GM18508 (cell line): Measurements from ENCODE around the gene AHNAK2.
"Not testable (repeated sequence)": the region's sequence is repeated elsewhere in the genome, so short reads cannot be mapped to it uniquely, and the experiment has no call there.

Experiments used
- ATAC-seq: cut with Tn5 transposase; IDR thresholded peaks from one replicate; pipeline ENCODE4 v1.9.1; 2021; ENCODE audit warnings: moderate number of reproducible peaks; ENCODE audit not compliant: insufficient read depth, unreplicated experiment

AHNAK2 gene

DNA sequence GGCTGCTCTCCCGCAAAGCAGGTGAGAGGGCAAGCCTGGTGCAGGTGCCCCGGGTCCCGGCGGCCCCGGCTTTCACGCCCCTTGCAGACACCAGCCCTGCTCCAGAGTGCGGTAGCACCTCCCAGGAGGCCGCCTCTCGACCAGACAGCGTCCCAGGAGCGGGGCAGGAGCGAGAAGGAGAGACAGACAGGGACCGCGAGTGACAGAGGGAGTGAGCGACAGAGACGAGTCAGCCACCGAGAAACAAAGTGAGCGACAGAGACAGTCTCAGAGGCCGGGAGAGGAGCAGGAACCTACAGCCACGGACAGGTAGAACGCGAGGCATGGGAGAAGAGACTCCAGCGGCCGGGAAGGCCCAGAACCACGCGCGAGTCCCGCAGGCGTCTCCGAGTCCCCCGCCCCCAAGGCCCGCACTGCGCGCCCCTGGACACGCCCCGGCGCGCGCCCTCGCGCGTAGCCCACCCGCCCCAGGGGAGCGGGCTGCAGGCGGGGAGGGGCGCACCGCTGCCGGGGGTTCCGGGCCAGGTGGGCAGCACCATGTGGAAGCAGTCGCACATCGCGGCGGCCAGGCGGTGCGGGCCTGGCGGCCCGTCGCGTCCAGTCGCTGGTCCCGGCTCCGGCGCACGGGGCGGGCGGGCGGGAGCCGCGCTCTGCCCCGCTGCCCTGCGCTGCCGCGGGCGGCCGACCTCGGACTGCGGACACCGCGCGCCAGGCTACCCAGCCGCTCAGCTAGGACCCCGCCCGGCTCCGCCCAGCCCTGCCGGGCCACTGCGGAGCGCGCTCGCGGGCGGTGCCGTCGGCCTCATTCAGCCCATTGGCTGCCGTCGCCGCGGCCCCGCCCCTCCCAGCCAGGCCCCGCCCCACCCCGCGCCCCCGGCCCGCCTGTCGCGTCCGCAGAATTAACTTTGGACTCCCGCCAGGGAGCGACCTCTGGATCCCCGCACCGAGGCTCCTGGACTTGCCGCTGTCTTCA lies at the start of gene AHNAK2:
Gene AHNAK2, minus strand, starts transcription at position 694 of the 973 bp plus-strand sequence. Its CDS starts 137 bp downstream, at position 557.
- ATAC-seq: no peak

DNA sequence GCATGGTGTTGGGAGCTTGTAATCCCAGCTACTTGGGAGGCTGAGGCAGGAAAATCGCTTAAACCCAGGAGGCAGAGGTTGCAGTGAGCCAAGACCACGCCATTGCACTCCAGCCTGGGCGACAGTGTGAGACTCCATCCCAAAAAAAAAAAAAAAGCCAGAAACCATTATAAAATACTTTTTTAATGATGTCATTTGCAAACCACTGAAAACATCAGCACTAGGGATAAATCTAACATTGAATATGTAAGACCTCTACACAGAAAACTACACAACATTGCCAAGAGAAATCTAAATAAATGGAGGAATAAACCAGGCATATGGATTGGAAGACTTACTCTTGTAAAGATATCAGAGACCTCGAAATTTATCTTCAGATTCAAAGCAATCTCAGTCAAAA lies 49.5 kb upstream of the AHNAK2 start:
- not testable (repeated sequence) for ATAC-seq

DNA sequence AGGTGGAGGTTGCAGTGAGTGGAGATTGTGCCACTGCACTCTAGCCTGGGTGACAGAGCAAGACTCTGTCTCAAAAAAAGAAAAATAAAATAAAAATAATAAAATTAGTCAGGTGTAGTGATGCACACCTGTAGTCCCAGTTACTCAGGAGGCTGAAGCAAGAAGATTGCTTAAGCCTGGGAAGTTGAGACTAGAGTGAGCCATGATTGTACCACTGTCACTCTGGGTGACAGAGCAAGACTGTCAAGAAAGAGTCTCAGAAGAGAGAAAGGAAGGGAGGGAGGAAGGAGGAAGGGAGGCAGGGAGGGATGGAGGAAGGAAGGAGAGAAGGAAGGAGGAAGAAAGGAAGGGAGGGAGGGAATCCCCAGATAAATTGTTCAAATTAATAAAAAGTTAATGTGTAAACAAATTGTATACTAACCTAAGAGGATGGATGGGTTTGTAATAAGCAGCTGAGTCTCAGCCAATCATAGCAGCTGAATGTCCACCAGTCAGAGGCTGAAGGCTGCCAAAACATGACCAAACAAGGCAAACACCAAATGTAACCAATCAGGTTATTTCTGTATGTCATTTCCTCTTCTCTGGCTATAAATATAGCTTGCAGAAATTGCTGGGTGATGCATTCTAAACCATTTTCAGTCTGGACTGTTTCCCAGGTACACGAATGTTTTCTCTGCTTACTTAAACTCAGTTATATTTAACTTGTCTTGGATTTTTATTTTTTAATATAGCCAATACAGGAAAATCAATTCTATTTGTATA lies 48.8 kb upstream of the AHNAK2 start:
- ATAC-seq: no peak

DNA sequence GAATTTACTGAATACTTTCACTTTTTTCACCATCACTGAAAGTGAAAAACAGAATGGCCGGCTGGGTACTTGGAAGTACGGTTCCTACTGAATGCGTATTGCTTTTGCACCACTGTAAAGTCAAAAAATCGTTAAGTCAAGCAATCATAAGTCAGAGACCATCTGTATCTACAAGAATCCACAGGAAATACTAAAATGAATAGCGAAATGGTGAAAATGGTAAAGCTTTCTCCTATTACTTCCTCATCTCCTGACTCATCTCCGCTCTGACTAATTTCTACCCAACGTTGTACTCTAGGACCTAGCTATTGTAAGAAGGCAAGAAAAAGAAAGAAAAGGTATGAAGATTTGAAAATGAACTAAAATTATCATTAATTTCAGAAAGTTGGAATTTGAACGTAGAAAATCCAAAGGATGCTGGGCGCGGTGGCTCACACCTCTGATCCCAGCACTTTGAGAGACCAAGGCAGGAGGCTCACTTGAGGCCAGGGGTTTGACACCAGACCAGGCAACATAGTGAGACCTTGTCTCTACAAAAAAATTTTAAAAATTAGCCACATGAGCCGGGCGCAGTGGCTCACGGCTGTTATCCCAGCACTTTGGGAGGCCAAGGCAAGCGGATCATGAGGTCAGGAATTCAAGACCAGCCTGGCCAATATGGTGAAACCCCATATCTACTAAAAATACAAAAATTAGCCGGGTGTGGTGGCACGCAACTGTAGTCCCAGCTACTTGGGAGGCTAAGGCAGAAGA lies 48.0 kb upstream of the AHNAK2 start:
- no peak for ATAC-seq

DNA sequence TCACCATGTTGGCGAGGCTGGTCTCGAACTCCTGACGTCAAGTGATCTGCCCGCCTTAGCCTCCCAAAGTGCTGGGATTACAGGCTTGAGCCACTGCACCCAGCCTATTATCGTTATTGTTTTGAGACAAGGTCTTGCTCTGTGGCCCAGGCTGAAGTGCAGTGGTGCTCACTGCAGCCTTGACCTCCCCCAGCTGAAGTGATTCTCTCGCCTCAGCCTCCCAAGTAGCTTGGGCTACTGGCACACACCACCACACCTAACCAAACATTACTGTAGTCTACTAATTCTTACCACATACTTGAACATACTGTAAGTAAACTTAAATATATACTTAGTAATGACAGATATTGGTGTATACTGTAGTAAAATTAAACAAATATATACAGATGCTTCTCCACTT lies 47.3 kb upstream of the AHNAK2 start:
- no peak for ATAC-seq

DNA sequence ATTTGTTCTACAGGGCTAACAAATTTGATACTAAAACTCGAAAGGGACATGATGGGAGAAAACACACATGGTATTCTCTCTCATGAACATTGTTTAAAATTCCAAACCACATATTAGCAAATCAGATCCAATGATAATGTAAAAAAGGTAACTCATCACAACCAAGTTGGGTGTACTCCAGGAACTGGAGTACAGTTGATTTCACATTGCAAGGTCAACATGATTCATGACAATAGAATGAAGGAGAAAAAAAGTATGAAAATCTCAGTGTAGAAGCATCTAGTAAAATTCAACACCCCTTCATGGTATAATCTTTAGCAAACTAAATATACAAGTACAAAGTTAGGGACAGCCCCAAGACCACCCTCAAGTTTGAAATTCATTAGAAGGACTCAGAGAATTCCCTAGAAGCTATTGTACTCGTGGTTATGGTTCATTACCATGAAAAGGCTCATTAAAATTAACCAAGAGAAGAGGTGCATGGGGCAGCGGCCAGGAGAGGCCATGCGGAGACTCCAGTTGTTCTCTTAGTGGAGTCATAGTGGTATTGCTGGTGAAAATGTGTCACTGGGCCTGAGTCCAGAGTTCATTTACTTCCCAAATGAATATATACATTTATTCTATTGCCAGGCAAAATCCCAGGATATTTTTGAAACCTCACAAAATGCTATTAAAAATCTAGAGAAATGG lies 45.8 kb upstream of the AHNAK2 start:
- no peak for ATAC-seq

DNA sequence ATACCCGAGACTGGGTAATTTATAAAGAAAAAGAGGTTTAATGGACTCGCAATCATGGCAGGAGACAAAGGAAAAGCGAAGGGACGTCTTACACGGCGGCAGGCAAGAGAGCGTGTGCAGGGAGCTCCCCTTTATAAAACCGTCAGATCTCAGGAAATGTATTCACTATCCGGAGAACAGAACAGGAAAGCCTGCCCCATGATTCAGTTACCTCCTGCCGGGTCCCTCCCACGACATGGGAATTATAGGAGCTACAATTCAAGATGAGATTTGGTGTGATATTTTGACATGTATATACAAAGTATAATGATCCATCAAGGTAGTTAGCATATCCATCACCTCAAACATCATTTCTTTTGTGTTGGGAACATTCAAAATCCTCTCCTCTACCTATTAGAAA lies 45.0 kb upstream of the AHNAK2 start:
- ATAC-seq: no peak

DNA sequence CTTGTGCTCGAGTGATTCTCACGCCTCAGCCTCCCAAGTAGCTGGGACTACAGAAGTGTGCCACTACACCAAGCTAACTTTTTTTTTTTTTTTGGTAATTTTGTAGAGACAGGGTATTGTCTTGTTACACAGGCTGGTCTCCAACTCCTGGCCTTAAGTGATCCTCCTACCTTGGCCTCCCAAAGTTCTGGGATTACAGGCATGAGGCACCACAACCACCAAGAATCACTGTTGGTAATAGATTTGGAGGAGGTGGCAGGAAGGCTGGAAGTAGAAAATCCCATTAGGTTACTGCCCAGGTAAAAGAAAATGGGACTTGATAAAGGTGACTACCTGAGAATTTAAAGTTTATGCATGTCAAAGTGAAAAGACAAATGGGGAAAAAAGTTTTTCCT lies 44.1 kb upstream of the AHNAK2 start:
- no peak for ATAC-seq

DNA sequence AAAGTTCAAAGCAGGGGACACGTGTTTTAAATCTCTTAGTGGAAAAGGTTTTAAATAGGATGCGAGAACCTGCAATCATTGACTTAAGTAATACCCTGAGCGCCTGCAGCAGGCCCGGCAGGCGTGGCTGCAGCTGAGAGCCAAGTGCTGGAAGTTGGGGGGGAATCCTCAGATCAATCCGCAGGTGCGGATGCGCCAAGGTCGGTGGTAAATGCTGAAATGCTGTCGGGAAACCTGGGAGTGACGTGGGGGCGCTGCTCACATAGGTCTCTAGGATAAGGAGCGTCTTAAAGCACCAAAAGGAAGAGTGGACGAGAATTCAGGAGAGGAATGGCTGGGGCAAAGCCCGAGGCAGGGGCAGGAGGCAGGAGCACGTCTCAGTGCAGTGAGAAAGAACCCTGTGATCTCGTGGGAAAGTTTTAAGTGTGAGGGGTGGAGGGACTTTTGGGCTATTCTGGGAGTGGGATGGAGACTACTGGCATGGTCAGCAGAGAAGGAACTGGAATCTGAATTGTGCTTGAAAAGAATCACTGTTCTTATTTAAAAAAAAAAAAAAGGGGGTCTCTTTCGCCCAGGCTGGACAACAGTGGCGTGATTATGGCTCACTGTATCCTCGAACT lies 43.6 kb upstream of the AHNAK2 start:
- ATAC-seq: no peak

DNA sequence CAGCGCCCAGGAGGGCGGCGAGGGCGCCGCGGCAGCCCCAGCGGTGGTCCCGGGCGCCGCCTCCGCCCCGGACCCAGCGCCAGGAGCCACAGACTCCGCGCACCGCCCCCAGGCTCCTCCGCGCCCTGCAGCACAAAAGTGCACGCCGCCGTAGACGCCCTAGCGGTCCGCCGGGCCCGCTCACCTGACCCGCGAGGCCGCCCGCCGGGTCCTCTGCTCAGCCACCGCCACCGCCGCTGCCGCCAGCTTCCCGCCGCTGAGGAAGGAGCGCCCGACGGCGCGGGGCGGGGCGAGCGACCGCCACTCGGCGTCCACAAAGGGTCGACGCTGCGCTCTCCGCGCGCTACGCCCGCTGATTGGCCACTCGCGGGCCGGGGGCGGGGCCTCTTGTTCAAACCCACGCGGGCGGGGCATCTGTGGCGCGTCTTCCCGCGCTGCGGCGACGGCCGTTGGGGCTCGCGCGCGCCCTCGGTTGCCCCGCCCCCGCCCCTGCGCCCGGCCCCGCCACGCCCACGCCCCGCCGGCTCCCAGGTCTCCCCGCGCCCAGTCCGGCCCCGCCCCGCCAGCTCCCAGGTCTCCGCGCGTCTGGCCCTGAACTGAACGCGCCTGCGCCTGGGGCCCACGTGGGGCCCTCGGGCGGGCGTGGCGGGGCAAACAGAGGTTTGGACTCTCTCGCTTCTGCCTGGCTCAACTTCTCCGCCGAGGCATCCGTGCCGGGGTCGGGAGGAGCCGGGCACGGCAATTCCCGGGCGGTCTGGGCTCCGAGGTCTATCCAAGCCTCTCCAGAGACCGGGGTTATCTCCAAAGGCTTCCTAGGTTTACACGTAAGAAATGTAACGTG lies 42.9 kb upstream of the AHNAK2 start, which contains the start of gene CDCA4:
Gene CDCA4, minus strand, starts transcription at position 269 of the 841 bp plus-strand sequence. CDS start 9,154 bp downstream, outside the sequence.
- peak; percentile 35 for ATAC-seq

DNA sequence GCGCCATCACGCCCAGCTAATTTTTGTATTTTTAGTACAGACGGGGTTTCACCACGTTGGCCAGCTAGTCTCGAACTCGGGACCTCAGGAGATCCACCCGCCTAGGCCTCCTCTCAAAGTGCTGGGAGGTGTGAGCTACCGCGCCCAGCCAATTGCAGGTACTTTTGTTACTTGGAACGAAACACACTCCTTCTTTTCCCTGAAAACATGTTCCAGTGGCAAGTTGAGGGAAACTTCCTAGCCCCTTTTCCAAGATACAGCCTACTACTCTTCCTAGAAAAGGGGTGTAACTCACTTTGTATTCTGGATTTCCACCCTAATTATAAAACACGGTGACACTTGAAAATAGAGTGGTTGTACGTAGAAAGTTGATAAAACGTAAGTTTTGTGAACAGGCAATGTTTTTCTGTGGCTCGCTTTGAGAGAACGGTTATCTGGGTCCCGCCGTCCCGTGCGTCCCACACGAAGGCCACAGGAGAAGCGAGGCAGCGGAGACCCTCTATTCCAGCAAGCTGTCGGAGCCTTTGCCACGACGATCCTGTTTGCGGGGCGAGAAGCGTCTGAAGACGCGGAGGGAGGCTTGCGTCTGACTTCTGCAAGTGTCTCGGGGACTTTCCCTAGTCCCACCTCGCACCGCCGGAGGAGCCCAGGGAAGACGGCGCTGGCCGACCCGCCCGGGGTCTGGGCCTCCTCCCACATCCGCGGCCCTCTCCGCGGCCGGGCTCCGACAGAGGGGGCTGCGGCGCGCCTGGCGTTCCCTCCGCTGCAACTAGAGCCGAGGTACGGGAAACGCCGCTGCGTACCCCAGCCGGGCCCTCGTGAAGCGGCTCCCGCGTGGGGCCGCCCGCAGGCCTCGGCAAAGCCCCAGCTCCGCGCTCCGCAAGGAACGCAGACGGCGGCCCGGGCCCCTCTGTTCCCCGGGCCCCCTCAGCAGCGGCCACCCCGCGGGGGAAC lies 42.0 kb upstream of the AHNAK2 start:
- peak; percentile 5 for ATAC-seq

DNA sequence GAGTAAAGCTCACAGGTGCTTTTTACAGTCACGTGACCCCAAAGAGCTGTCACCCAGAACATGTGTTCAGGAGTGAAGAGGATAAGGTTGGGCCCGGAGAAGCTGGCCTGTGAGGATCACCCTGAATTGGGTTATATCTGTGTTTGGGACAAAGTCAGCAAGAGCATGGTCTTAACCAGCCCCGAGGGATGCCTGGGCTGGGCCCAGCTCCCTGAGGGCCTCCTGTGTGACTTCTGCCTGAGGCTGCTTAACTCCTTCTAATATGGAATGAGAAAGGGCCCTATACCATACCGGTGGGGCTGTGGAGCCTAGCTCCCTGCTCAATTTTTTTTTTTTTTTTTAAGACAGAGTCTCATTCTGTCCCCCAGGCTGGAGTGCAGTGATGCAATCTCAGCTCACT lies 40.2 kb upstream of the AHNAK2 start:
- ATAC-seq: no peak

DNA sequence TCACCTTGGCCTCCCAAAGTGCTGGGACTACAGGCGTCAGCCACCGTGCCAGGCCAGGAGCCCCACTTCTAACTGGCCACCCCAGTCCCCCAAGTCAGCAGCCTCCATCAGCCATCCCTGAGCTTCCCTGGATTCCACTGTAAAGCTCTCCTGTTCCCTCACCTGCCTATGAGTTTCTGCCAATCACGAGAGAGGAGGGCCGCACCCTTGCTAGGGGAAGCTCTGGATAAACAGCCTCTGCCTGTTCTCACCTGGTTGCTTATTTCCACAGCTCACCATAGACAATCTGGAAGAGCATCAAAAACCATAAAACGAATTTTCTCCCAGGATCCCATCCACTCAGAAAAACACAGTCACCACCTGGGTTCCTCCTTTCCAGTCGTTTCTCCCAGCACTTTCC lies 37.7 kb upstream of the AHNAK2 start:
- no peak for ATAC-seq

DNA sequence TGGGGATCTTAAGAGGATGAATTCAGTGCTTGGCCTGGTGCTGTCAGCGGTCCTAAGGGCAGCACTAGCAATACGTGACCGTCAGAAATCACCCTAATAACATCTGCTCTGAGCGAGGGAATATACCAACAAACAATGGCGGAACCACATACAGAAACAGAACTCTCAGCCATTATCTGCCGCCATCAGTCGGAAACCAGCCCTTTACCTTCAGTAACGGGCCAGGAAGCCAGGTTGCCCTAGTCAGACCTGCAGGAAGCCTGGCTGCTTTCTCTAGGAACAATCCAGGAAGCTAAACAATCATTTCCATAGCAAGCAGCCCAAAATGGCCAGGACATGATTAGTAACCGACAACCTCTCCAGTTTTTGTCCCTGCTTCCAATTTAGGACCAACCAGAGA lies 37.1 kb upstream of the AHNAK2 start:
- ATAC-seq: no peak

DNA sequence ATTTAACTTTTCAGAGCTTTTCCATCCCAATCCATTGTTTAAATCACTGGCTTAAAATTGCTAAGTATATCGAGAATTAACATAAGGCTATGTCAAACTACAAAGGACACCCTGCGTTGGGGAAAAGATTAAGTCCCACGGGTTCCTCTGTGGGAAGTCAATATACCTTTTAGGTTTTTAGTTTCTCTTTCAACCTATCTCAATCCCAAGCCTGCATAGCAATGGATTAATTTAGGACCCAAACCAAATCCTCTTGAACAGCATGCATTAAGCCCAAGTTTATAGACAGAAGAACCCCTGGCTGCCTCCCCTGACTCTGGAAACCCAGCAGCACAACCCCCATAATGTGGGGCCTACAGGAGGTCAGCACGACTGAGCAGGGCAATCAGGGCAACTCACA lies 36.5 kb upstream of the AHNAK2 start:
- no peak for ATAC-seq

DNA sequence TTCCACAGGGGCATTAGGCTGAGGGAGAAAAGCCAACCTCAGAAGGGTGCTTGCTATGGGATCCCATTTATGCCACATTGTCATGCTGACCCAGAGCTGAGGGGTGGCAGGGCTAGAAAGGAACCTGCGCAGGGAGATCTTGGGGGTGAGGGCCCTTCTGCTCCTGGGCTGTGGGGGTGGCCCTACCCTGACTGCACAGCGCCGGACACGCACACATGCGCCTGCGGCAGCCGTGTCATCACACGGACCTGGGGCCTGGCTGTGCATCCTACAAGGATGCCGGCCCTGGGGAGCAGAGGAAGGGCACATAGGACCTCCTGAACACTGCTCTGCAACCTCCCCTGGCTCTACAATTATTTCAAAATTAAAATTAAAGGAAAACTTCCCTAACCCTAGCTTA lies 35.9 kb upstream of the AHNAK2 start:
- no peak for ATAC-seq

DNA sequence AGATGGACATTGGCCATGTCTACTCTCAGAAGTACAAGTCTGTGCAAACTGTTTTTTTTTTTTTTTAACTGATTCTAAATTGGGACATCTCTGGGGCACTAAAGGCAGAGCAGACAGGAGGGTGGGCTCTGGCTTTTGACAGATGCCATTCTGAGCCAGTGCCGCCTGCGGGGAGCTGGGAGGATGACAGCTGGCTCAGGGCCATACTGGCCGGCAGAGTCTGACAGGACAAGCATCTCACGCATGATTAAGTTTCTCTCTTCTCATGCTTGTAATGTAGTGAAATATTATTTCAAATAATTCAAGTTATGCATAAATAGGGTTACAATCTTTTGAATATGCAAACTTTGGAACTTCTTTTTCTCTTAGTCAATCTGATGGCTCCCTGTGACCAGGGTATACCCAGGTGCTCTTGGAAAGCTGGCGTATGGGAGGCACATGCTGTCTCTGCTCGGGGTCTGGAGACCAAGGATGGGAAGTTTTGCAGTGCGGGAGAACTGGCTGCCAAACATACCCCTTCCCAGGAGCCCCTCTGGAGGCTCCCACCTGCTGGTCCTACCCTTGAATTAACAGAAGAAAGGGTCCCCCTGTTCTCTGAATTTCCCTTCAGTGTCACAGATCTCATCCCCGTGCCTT lies 35.1 kb upstream of the AHNAK2 start:
- ATAC-seq: no peak
